ENCODE measurements around the gene ZNF598. TPM values are rescaled to one million over a fixed set of nuclear protein-coding genes. Genes with fewer than 3 reads are reported as not detected.

Gene ZNF598
- total RNA-seq, 4 donors from 2014 or later = 28.5 to 43.0 (median 34.6) TPM

GRCh38 chr16:1976951-1977874 lies 32.4 kb downstream of the ZNF598 start:
- TF ChIP-seq CTCF (IDR thresholded peaks at IDR 0.05) (no peak), EP300 (IDR thresholded peaks at IDR 0.05) (no peak), POLR2AphosphoS5 (IDR thresholded peaks at IDR 0.05) (no peak), POLR2A (IDR thresholded peaks at IDR 0.05) (no peak)
- H3K27me3 ChIP-seq = peaks cover 84% of the 10 kb centered on the region
- H3K27ac ChIP-seq = no peak overlapping the region
- WGBS, 2 donors (ENCODE audit: low coverage in 1 of 2) = 100% methylated on average over 3 of the region's 33 CpGs; no CpG with 5 or more reads in 1 of the 2 donors
- H3K36me3 ChIP-seq = peaks cover 0 to 56% of the 10 kb centered on the region in 2 donors
- peaks cover 0 to 44% (median 16%) of the 10 kb centered on the region in 3 donors for H3K4me1 ChIP-seq
- no peak overlapping the region for H3K4me3 ChIP-seq
- no peak for ATAC-seq
- H3K9me3 ChIP-seq = no peaks in the 10 kb centered on the region

GRCh38 chr16:1976216-1976520 lies 33.5 kb downstream of the ZNF598 start:
- no CpG with 5 or more reads among the region's 8 CpGs for WGBS, 2 donors (ENCODE audit: low coverage in 1 of 2)

GRCh38 chr16:1975432-1976215 lies 34.0 kb downstream of the ZNF598 start:
- no peak overlapping the region for H3K27ac ChIP-seq
- whole genome bisulfite sequencing, 2 donors (ENCODE audit: low coverage in 1 of 2) = 80% methylated on average over 3 of the region's 33 CpGs; no CpG with 5 or more reads in 1 of the 2 donors
- no peaks in the 10 kb centered on the region for H3K9me3 ChIP-seq
- H3K36me3 ChIP-seq = peaks cover 0 to 56% of the 10 kb centered on the region in 2 donors
- TF ChIP-seq EP300 (IDR thresholded peaks at IDR 0.05) (no peak), CTCF (IDR thresholded peaks at IDR 0.05) (no peak), POLR2AphosphoS5 (IDR thresholded peaks at IDR 0.05) (no peak), POLR2A (IDR thresholded peaks at IDR 0.05) (no peak)
- ATAC-seq = no peak
- H3K4me1 ChIP-seq = peaks cover 0 to 53% (median 21%) of the 10 kb centered on the region in 3 donors
- peaks cover 68% of the 10 kb centered on the region for H3K27me3 ChIP-seq
- H3K4me3 ChIP-seq = no peak overlapping the region

More at GRCh38 chr16:1976216-1976520, 33.5 kb downstream of the ZNF598 start:
- peaks cover 0 to 56% of the 10 kb centered on the region in 2 donors for H3K36me3 ChIP-seq
- no peak for ATAC-seq
- H3K9me3 ChIP-seq = no peaks in the 10 kb centered on the region
- H3K27me3 ChIP-seq = peaks cover 74% of the 10 kb centered on the region
- peaks cover 0 to 48% (median 18%) of the 10 kb centered on the region in 3 donors for H3K4me1 ChIP-seq
- TF ChIP-seq EP300 (IDR thresholded peaks at IDR 0.05) (no peak), POLR2A (IDR thresholded peaks at IDR 0.05) (no peak), POLR2AphosphoS5 (IDR thresholded peaks at IDR 0.05) (no peak), CTCF (IDR thresholded peaks at IDR 0.05) (no peak)
- no peak overlapping the region for H3K27ac ChIP-seq
- H3K4me3 ChIP-seq = no peak overlapping the region

- Histone ChIP-seq H3K27me3 (peaks cover 56% of the 10 kb centered on the region), H3K27ac (no peak overlapping the region), H3K36me3 (peaks cover 0 to 56% of the 10 kb centered on the region in 2 donors), H3K4me1 (peaks cover 0 to 43% (median 21%) of the 10 kb centered on the region in 3 donors), H3K9me3 (no peaks in the 10 kb centered on the region), H3K4me3 (no peak overlapping the region)
- TF ChIP-seq CTCF (IDR thresholded peaks at IDR 0.05) (no peak), POLR2AphosphoS5 (IDR thresholded peaks at IDR 0.05) (no peak)
- ATAC-seq = no peak
- WGBS, 2 donors (ENCODE audit: low coverage in 1 of 2) = 88% methylated on average over 5 of the region's 42 CpGs; no CpG with 5 or more reads in 1 of the 2 donors
Measured at GRCh38 chr16:1974157-1975070, 35.2 kb downstream of the ZNF598 start.
